GM18909 (cell line): ENCODE measurements around the gene PARP8.

Experiments
- ATAC-seq: cut with Tn5 transposase; IDR thresholded peaks from one replicate; pipeline ENCODE4 v1.9.1; 2021; ENCODE audit warnings: mild to moderate bottlenecking; ENCODE audit not compliant: unreplicated experiment, poor library complexity

Gene PARP8

DNA sequence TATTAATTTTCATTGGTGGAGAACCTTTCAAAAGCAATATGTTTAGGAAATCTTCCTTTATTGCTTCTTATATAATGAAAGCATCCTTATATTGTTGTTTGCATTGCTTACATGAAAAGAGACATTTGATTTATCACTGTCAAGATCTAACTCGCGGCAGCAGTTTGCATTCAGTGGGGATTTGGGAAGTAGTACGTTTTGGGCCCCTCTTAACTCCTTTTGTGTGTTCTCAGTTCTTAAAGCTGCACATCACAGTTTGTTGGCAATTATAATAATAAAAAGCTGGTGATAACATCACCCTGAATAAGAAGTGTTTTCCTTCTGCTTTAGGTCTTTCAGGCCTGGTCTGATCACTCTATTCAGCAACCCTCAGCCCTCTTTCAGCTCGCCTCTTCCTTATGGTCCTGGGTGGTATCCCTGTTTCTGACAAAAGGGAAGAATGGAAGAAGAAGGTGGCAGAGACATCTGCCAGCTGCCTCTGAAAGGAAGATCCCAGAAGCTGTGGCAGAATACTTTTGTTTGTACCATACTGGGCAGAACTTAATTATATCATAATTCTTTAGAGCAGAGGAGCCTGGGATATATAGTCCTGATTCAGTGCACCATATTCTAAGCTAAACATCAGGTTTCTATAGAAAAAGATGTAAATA is 53.7 kb downstream of the PARP8 start:
- ATAC-seq, result no peak

- ATAC-seq, result no peak
Observed at GRCh38 chr5:50722223-50722622, 55.8 kb downstream of the PARP8 start.

DNA sequence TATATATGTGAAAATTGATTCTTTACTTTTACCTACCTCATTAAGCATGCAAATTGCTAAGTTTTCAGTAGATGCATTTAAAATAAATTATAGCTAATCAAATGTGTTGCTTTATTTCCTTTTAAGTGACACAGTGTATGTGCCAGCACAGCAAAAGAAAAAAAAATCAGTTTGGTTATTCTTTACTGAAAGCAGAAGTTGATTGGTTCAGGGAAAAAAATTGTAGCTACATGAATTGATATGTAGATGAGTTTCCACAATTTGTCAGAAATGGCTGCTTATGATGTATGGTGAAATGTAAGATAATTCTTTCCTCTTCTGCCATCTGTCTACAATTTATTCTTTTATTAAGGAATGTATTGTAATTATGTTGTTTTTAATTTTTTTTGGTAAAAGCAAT is 57.8 kb downstream of the PARP8 start:
- ATAC-seq, result no peak

DNA sequence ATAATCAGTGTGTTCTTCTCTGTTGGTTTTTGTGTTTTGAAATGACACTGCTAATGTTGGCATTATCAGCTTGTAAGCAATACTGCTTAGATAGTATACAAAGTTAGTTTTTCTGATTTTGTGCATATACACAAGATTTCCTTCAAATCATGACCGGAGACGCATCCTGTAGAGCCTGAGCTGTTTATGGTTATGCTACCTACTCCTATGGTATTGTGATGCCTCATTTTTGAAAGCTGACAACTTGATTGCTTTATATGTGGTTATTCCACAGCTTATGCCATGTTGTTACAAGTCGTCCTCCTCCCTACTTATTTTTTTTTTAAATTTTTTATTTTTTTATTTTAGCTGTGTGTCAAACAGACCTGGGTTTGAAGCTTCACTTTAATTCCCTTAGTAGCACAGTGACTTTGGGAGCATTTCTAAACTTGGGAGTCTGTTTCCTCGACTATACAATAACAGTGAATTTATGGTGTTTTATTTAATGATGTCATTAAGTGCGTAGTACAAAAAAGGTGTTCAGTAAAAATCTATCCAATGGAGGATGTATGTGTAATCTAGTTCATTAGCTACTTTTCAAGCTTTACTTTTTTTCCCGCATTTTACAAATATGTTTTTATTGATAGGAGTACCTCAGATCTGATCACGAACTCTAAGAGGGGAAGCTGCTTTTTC is 59.5 kb downstream of the PARP8 start:
- ATAC-seq, result no peak

DNA sequence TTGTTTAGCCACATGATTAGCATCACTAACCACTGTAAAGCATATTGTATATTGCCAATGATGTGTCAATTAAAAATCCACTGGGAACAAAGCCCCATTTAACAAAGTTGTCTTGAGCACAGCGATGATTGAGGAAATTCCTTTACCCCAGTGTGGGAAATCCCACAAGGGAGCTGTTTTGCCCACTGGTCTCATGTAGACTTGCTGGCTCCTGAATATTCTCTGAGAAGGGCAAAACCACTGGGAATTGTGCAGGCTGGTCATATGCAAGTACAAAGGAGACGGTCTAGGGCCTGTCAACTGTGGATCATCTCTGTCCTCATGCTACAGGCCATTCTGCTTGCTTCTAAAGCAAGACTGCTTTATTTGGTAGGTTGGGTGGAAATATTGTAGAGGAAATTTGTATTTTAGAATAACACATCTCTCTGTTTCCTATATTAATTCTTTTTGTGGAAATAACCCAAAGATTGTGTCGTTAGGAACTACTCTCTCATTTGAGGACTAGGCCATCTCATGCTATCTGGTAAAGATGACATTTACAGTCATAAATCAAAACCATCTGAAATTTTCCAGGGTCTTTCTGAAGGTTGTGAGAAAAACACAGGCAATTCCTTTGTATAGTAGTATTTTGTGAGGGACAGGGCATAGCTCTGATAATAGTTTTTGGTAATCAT is 60.2 kb downstream of the PARP8 start:
- ATAC-seq, result no peak

GRCh38 chr5:50727149-50727496 is 60.7 kb downstream of the PARP8 start:
- peak; percentile 59 for ATAC-seq

DNA sequence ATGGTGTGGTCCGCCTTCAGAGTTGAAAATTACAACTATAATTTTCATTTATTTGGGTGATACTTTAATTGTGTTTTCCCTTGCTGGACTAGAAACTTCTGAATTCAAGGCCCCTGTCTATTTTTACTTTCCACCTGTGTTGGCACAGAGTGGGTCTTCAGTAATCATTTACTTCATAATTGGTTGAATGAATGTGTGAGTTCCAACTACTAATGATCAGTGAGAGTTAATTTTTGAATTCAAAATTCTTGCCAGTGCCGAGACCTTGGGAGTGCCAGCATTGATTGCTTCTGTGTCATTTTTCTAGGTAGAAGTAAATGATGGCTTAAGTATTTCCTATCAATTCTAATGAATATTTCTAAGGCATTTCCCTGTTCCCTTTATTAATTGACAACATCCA is 61.4 kb downstream of the PARP8 start:
- no peak for ATAC-seq

DNA sequence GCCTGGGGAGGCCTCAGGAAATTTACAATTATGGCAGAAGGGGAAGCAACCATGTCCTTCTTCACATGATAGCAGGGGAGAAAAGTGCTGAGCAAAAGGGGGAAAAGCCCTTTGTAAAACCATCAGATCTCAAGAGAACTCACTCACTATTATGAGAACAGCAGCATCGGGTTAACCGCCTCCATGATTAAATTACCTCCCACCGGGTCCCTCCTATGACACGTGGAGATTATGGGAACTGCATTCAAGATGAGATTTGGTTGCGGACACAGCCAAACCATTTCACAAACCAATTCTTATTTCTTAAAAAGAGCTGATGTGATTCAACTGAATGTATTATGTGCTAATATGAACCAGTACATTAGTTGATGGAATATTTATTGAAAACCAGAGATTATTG is 63.9 kb downstream of the PARP8 start:
- no peak for ATAC-seq

- ATAC-seq, result no peak
Observed at GRCh38 chr5:50730841-50731240, 64.4 kb downstream of the PARP8 start.

DNA sequence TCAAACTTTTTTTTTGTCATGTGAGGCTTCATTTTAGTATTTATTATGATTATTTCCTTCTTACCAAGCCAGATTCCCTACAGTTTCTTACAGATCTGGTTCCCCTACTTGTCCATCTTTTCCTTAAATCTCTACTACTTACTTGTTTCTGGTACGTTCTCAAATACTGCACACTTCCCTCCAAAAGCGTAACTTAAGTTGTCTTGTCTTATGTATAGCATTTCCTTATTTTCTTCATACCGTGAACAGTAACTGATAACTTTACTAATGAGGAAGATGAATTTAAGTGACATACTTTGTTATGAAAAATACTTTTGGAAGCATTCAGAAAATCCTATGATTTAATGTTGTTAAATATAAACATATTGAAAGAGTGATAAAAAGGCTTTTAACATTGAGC is 67.3 kb downstream of the PARP8 start:
- ATAC-seq, result no peak

DNA sequence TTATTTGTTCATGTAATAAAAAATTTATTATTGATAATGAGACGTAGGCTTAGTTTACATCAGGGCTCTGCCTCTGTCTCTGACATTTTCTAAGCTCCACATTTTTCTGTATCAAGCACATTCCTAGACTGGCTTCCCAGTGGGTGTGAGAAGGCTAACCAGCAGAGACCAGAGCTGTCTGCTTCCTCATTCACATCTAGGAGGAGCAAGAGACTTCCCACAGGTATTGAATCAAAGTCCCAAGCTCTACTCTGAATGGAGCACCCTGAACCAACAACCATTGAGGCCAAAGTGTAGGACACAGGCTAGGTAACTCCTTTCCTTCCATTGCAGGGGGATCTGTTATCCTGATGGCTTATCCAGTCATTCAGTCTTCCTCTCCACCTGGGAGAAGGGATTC is 72.4 kb downstream of the PARP8 start:
- ATAC-seq, result no peak

DNA sequence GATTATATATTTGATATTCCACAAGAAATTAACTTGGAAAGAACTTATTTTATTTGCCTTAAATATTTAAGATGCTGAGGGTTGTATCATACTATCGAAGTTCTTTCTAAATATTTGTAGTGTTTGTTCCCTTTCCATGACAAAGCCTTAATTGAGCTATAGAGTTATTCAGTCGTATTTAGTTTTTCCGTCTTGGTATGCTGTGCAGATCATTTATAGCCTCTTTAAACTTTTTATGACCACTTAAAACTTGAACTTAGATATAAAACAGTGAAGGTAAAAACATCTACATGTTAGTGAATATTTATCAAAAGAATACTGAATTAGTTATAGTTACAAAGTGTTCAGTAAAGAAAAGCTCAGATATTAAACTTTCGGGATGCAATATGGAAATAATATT is 74.4 kb downstream of the PARP8 start:
- ATAC-seq, result no peak

- peak; percentile 70 for ATAC-seq
Observed at GRCh38 chr5:50744776-50745175, 78.3 kb downstream of the PARP8 start.

DNA sequence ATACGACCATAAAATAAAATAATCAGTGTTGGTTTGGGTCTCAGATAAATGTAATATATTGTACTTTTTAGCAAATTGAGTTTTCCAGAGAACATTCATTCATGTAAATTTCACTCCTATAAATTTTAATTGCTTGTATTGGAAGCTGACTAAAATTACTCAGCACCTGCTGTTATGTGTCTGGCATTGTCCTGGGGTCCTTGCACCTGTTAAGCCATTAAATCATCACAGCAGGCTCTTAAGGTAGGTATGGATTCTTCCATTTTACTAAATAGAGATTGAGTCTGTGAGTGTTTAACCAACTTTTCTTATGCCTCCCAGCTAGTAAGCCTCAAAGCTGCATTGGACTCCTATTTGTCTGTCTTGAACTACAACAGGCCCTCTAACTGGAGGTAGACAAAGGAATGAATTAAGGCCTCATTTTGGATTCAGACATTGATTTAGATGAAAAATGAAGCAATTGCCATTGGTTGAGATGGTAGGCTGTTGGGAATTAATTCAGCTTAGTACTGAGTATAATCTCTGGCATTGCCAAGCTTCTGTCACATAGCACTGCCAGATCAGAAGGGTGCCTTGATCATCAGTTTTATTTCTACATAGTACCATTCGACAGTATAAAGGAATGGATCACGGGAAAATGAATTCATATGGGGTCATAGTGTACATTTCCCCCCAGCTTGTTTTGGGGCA is 78.9 kb downstream of the PARP8 start:
- no peak for ATAC-seq

GRCh38 chr5:50749181-50749580 is 82.7 kb downstream of the PARP8 start:
- ATAC-seq, result no peak

DNA sequence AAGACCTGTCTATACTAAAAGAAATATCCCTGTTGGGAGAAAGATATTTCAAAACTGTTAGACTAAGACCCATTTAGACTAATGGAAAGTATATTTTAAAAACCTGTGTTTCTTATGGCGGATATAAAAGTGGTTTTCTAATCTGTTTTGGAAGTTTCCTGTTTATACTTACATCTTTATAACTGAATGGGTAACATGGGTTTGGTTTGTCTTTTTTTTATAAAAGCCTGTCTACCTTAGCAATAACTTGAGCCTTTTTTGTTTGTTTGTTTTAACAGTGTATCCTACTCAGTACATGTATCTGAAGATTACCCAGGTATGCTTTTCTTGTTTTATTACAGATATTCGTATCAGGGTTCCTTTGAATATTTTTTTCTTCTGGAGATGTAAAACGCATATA is 83.4 kb downstream of the PARP8 start:
- no peak for ATAC-seq

DNA sequence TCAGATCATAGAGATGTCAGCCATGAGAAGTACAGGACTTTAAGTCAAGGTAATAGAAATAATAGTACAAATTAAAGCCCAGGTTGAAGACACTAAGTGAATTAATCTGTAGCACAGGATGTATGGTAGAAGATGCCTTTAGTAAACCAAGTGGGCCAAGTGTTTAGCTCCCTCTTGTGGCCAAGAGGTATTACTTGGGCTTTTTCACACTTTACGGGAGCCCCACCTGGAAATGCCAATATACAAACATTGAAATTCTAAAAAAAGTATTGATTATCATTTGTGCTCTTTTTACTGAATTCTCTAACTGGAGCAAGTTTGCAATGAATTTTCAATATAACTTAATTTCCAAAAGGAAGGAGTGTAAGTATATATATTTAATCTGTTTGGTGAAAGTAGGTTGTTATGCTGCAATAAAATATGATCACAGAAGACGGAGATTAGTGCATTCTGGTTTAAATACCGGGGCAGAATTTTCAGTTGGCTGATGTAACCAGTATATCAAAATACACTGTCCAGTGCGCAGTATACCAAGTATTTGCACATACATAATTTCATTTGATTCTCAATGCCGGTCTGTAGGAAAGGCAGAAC is 84.7 kb downstream of the PARP8 start:
- ATAC-seq, result peak; percentile 94

DNA sequence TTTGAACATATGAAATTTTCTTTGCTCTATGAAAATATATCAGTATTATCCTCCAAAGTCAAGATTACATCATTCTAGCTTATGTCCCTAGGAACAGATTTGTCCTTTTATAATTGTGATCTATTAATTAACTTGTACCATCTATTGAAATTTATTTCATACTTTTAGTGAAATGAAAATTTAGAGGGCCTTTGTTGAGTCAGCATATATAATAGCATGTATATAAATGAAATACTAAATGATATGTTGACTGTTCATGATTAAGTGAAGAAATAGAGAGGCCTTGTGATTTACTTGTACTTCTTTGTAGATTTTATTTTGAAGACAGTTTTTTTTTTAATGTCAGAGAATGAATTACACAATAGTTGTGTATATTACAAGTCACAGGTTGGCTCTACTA is 86.4 kb downstream of the PARP8 start:
- ATAC-seq, result no peak

- ATAC-seq, result no peak
Observed at GRCh38 chr5:50759526-50760270, 93.3 kb downstream of the PARP8 start.

DNA sequence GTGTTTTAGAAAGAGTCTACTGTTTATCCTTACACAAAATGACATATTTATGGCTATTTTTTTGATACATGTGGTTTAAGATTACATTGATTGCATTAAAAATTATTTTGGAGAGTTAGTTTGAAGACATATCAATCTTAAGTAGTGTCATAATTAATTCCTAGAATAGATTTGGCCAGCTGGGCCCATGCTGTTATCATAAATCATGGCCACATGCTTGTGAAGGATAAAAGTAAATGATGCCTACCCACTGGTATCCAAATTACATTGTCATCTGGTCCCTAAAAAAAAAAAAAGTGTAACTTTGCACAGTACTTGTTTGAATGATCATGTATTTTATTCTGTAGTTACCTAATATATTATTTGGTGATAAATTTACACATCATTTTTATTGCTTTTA is 96.9 kb downstream of the PARP8 start:
- no peak for ATAC-seq
